Sigmoid colon (tissue), 3 donors: ENCODE measurements around the gene RAG1.

ENCODE experiments used
- POLR2A ChIP-seq, 2 donors: fragments of 450-650 bp; IDR thresholded peaks; one replicate each; pipeline ENCODE4 v1.6.1; 2016; ENCODE audit warnings: antibody characterized with exemption in 2 of 2, mild to moderate bottlenecking in 2 of 2, moderate library complexity in 2 of 2
- TF ChIP-seq, protein P1 (sequence below), 4 experiments: fragments of 450-650 bp in 3 of 4; fragments of 200-600 bp in 1 of 4; IDR thresholded peaks; one replicate each; pipeline ENCODE4 v1.5.1; 2016 to 2019; ENCODE audit warnings: antibody characterized with exemption in 4 of 4, mild to moderate bottlenecking in 3 of 4, moderate library complexity in 2 of 4

DNA sequence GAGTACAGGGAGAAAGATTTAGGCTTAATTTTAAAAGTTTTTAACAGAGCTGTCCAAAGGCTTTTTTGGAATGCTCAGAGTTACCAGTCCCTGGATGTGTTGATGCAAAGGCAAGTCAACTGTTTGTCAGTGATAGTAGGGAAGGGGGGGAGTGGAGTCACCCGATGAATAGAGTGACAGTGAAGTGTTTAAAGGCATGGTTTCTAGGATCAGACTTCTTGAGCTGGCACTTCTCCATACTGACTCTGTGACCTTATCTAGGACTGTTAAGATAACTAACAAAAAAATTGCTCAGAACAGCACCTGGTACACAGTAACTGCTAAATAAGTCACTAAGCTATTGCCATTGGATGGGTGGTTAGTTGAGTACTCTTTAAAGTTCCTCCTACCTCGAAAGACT lies 41.6 kb downstream of the RAG1 start:
- TF ChIP-seq, protein P1, sequence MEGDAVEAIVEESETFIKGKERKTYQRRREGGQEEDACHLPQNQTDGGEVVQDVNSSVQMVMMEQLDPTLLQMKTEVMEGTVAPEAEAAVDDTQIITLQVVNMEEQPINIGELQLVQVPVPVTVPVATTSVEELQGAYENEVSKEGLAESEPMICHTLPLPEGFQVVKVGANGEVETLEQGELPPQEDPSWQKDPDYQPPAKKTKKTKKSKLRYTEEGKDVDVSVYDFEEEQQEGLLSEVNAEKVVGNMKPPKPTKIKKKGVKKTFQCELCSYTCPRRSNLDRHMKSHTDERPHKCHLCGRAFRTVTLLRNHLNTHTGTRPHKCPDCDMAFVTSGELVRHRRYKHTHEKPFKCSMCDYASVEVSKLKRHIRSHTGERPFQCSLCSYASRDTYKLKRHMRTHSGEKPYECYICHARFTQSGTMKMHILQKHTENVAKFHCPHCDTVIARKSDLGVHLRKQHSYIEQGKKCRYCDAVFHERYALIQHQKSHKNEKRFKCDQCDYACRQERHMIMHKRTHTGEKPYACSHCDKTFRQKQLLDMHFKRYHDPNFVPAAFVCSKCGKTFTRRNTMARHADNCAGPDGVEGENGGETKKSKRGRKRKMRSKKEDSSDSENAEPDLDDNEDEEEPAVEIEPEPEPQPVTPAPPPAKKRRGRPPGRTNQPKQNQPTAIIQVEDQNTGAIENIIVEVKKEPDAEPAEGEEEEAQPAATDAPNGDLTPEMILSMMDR (IDR thresholded peaks at IDR 0.05): no peak
- TF ChIP-seq POLR2A (IDR thresholded peaks at IDR 0.05): no peak
